Coronary artery (tissue), 2 donors: ENCODE results near the gene PHF23.
A peak's percentile ranks its signal among the peaks of the same experiment; 100 is the strongest.

Source experiments
- DNase-seq: peaks from one replicate; pipeline ENCODE4 v3.0.0-alpha.2; 2017; ENCODE audit warnings: low spot score
- H3K27ac ChIP-seq, 2 donors: fragments of 200-600 bp; sonication (generic); one replicate each; pipeline ENCODE4 v1.5.1; 2016 to 2019
- H3K4me3 ChIP-seq: fragments of 200-600 bp; sonication (generic); 2 replicates; pipeline ENCODE4 v1.5.1; 2016; ENCODE audit warnings: mild to moderate bottlenecking, moderate library complexity
- TF ChIP-seq, protein P1 (sequence below): fragments of 200-600 bp; sonication (generic); IDR thresholded peaks from one replicate; pipeline ENCODE4 v1.5.1; 2019; ENCODE audit warnings: antibody characterized with exemption

Gene PHF23

DNA sequence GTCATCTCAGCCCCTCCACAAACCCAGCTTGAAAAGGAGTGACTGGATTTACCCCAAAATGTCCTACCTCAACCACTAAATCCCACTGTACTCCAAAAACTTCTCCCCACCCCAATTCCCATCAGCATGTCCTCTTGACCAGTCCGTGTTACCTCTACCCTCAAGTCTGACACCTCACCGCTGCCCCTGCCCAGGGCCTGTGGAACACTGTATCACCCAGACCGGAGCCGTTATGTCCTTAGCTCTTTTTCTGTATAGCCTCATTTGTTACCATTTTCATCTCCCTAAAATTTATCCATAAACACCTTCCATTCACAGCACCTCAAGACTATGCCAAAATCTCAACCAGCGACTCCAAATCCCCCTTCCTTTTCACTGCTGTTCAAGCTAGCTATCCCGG lies 2.4 kb downstream of the PHF23 start:
- peak overlapping the region in 1 of 2 donors; percentile 99 for H3K27ac ChIP-seq
- TF ChIP-seq, protein P1, sequence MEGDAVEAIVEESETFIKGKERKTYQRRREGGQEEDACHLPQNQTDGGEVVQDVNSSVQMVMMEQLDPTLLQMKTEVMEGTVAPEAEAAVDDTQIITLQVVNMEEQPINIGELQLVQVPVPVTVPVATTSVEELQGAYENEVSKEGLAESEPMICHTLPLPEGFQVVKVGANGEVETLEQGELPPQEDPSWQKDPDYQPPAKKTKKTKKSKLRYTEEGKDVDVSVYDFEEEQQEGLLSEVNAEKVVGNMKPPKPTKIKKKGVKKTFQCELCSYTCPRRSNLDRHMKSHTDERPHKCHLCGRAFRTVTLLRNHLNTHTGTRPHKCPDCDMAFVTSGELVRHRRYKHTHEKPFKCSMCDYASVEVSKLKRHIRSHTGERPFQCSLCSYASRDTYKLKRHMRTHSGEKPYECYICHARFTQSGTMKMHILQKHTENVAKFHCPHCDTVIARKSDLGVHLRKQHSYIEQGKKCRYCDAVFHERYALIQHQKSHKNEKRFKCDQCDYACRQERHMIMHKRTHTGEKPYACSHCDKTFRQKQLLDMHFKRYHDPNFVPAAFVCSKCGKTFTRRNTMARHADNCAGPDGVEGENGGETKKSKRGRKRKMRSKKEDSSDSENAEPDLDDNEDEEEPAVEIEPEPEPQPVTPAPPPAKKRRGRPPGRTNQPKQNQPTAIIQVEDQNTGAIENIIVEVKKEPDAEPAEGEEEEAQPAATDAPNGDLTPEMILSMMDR = no peak
- H3K4me3 ChIP-seq = no peak overlapping the region
- no peak for DNase-seq

DNA sequence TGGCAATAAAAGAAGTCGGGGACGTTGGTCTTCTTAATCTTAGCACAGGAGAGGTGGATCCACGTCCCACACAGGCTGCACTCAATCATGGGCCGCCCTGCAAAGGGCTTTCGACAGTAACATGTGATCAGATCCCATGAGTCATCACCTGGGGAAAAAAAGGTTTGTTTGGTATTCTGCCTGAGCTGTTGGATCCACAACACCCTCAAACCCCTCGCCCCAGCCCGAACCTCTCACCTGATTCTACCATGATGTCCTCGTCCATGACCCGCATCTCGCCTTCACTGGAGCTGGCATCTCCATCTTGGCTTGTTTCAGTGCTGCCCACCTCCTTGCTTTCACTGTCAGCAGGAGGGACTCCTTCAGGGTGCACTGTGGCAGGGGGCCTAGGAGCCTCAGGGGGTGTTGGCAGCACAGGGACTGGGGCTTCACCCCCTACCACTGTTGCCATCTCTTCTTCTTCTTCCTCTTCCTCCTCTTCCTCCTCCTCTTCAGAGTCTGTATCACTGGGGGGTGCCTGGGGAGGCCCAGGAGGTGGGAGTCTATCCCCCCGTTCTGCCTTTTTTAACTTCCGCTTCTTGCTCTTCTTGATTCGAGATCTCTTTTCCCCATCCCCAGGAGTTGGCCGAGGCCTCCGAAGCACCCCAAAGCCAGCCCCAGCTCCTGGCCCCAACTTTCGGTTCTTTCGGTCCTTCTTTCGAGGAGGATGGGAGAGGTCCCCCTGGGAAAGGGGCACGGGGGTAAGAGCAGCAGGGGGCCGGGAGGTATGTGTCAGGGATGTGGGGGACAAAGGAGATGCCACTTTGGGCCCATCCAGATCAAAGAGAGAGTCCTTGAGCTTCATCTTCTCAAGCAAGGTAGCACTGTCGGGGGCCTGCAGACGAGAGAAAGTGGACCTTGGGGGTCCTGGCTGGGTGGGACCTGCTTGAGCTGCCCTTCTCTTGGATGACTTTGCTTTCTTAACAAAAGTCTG lies 3.3 kb downstream of the PHF23 start:
- Histone ChIP-seq H3K4me3 (no peak overlapping the region), H3K27ac (no peak overlapping the region)
- no peak for DNase-seq
- TF ChIP-seq, protein P1 = no peak

DNA sequence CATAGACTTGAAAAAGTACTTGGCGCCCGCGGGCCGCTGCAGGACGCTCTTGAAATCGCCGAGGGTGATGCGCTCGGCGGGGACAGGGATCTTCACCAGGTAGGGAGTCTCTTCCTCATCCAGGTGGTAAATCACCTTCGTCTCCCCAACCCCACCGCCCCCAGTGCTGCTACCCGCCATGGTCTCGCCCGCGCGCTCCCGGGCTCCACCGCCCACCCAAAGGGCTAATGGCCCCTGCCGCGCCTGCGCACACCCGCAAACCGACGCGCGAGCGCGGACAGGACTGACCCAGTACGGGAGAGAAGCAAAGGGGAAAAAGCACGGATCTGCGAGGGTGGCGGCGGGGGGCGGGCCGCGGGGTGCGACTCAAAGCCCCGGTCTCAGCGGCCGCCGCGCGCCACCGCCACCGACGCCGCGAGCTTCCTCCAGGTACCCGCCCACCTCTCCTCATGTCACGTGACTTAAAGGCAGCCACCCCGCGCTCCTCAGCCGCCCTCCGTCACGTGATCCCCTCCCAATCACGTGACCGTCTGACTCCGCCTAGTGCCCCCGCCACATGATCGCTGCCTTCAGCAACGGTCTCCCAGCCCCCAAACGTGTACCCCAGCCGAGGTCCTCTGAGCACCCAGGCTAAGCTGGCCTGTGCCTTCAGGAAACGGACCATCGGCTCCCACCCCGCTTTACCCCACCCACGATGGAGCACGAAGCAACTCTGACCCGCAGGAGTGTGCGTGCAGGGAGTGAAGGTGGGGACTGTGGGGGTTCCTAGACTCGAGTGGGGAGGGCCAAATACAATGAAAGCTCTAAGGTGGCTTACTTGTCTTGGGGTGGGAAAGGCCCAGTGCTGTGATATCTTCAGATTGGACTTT lies 4.9 kb downstream of the PHF23 start, which contains the start of gene DVL2:
DVL2 (minus strand) TSS at position 435 of the 869 bp plus-strand sequence; CDS start at position 180, 255 bp downstream.
- TF ChIP-seq, protein P1 = no peak
- Histone ChIP-seq H3K4me3 (peak within 1 kb of the TSS; percentile 93), H3K27ac (peak within 1 kb of the TSS; percentile 90 to 91)
- peak; percentile 96 for DNase-seq

DNA sequence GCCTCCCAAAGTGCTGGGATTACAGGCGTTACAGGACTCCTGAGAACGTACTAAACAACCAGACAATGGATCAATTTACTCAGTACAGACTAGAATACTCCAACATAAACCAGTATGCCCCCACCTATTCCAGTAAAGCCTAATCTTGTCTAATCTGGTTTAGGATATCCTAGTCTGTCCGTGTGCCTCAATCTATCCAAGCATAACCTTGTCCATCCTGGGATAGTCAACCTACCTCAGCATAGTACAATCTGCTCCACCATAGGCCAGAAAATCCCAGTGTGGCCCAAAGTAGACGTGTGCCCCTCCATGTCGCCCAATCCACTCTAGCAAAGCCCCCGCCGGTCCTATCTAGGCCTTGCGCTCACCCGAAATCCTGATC lies 5.6 kb downstream of the PHF23 start:
- Histone ChIP-seq H3K27ac (peak overlapping the region; percentile 90 to 91), H3K4me3 (peak overlapping the region; percentile 93)
- TF ChIP-seq, protein P1 = no peak
- no peak for DNase-seq

DNA sequence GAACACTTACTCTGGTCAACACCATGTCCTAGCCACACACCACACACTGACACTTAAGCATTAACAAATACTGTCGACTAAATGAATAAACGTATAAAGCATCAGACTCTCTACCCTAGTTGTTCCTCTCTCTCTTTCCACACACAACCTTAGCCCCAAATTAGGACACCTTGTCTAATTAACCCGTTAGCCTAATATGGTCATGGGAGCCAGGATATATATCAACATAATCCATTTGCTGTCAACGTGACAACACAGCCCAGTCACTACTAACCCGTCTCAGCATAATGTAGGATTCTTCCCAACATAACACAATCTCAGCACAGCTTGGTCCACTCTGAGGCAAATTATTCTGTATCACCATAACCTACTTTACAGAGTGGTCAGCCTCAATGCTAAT lies 7.1 kb downstream of the PHF23 start:
- Histone ChIP-seq H3K4me3 (peak overlapping the region; percentile 24), H3K27ac (no peak overlapping the region)
- TF ChIP-seq, protein P1 = no peak
- no peak for DNase-seq

DNA sequence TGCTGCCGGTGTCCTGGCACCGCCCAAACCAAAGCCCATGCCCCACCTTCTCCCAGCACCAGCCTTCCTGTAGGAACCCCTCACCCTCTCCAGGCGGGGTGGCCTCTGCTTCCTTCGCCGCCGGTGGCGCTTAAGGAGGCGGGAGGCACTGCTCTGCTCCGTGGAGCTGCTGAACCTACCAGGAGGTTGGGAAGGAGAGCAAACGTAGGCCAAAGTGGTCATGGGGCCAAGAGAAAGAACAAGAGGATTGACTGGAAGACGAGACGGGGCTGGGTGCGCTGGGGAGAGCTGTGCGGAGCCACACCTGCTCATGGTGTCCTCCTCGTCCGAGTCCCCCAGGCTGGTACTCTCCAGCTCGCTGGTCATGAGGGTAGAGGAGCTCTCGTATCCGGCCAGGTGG lies 9.8 kb downstream of the PHF23 start:
- no peak for DNase-seq
- Histone ChIP-seq H3K4me3 (no peak overlapping the region), H3K27ac (no peak overlapping the region)
- TF ChIP-seq, protein P1 = no peak
